GM19043 (cell line): ENCODE results near the gene AEN.

Experiments used
- ATAC-seq: cut with Tn5 transposase; IDR thresholded peaks from one replicate; pipeline ENCODE4 v1.9.1; 2021; ENCODE audit warnings: low read depth; ENCODE audit not compliant: unreplicated experiment

Gene AEN

GRCh38 chr15:88661761-88662556 lies 40.8 kb downstream of the AEN start:
- no peak for ATAC-seq

GRCh38 chr15:88663141-88663621 lies 42.0 kb downstream of the AEN start:
- ATAC-seq: no peak

- no peak for ATAC-seq
Observed at GRCh38 chr15:88664151-88664778, 43.1 kb downstream of the AEN start.

- ATAC-seq: no peak
Observed at GRCh38 chr15:88674661-88675060, 53.5 kb downstream of the AEN start.

GRCh38 chr15:88678755-88679154 lies 57.6 kb downstream of the AEN start:
- no peak for ATAC-seq

GRCh38 chr15:88680241-88681001 lies 59.3 kb downstream of the AEN start:
- no peak for ATAC-seq

GRCh38 chr15:88681610-88682221 lies 60.6 kb downstream of the AEN start:
- ATAC-seq: no peak
